HCT116 (cell line): ENCODE results near the gene POLK. TPM values are rescaled to one million over a fixed set of nuclear protein-coding genes. Genes with fewer than 3 reads are reported as not detected.

Experiments
- ATAC-seq: fragments of 200-7000 bp; cut with Tn5 transposase; 2 replicates; pipeline ENCODE4 v1.9.1; 2020; ENCODE audit warnings: mild to moderate bottlenecking, moderate library complexity
- BruUV-seq: library from RNA; stranded (reverse); fragments of 400-500 nt; replicated peaks from 2 replicates; lab custom pipeline; 2021; lab: Mats Ljungman, UMichigan
- CTCF ChIA-PET: fragments of 300-600 bp; sonication (Branson Sonifier 250); formaldehyde crosslinking; loops from one replicate; lab custom pipeline; 2021; ENCODE audit warnings: antibody characterized with exemption; lab: Charles Lee
- POLR2A ChIA-PET: fragments of 300-600, 350-600 bp; sonication (Branson Sonifier 250); formaldehyde crosslinking; loops from one replicate; lab custom pipeline; 2021; ENCODE audit warnings: antibody characterized with exemption; lab: Charles Lee
- RAD21 ChIA-PET, 2 experiments: fragments of 300-600 bp; sonication (Branson Sonifier 250); formaldehyde crosslinking; loops; one replicate each; lab custom pipeline; 2023; ENCODE audit warnings: low total read pairs in 2 of 2; ENCODE audit not compliant: uncharacterized antibody in 2 of 2, unreplicated experiment in 2 of 2, low non-redundant PET in 1 of 2; lab: Charles Lee
- DNase-seq: peaks from one replicate; pipeline ENCODE4 v3.0.0-alpha.2; 2010; ENCODE audit warnings: low read depth, low spot score
- H2AFZ ChIP-seq: fragments of 200-600 bp; shearing (Covaris generic), sonication (generic); 2 replicates; pipeline ENCODE4 v1.6.1; 2017; ENCODE audit warnings: low read depth, mixed run types, mixed read lengths, antibody characterized with exemption, low read length; ENCODE audit not compliant: poor library complexity, severe bottlenecking
- H3K27ac ChIP-seq: 2 replicates; pipeline ENCODE4 v1.5.1; 2012; ENCODE audit warnings: low read depth, low read length
- H3K27me3 ChIP-seq: fragments of 200-600 bp; sonication (generic); 2 replicates; pipeline ENCODE4 v1.6.1; 2016; ENCODE audit warnings: mixed run types, low read length, mixed read lengths; ENCODE audit not compliant: insufficient read depth
- H3K36me3 ChIP-seq, 2 experiments: fragments of 200-500 bp in 1 of 2; fragments of 200-600 bp in 1 of 2; sonication (Bioruptor generic) in 1 of 2; sonication (generic) in 1 of 2; 2 replicates each; pipeline versions ENCODE4 v1.5.1 to v1.6.1; 2014 to 2016; ENCODE audit warnings: low read length in 2 of 2, inconsistent platforms in 1 of 2, mixed read lengths in 1 of 2, mixed run types in 1 of 2; ENCODE audit not compliant: insufficient read depth in 2 of 2, control insufficient read depth in 1 of 2
- H3K4me1 ChIP-seq, 2 experiments: fragments of 200-600 bp in 1 of 2; sonication (generic) in 1 of 2; 2 replicates each; pipeline versions ENCODE4 v1.5.1 to v1.6.1; 2012 to 2017; ENCODE audit warnings: low read length in 2 of 2, inconsistent platforms in 1 of 2, mild to moderate bottlenecking in 1 of 2, mixed read lengths in 1 of 2, mixed run types in 1 of 2, moderate library complexity in 1 of 2; ENCODE audit not compliant: insufficient read depth in 2 of 2, control insufficient read depth in 1 of 2
- H3K4me2 ChIP-seq: fragments of 200-600 bp; sonication (generic); 2 replicates; pipeline ENCODE4 v1.6.1; 2017; ENCODE audit warnings: mixed run types, low read length, mixed read lengths
- H3K4me3 ChIP-seq, 2 experiments: fragments of 200-600 bp in 1 of 2; sonication (generic) in 1 of 2; replicated peaks in 1 of 2; 2 replicates each; pipeline ENCODE4 v1.5.1; 2011 to 2016; ENCODE audit warnings: low read length in 2 of 2, control low read depth in 1 of 2, low read depth in 1 of 2, mild to moderate bottlenecking in 1 of 2, mixed read lengths in 1 of 2, mixed run types in 1 of 2
- H3K79me2 ChIP-seq: fragments of 200-600 bp; sonication (generic); 2 replicates; pipeline ENCODE4 v1.6.1; 2017; ENCODE audit warnings: mild to moderate bottlenecking, mixed run types, low read length, moderate library complexity, mixed read lengths; ENCODE audit not compliant: insufficient read depth
- H3K9ac ChIP-seq: fragments of 200-600 bp; sonication (generic); 2 replicates; pipeline ENCODE4 v1.6.1; 2016; ENCODE audit warnings: low read length, mixed read lengths
- H3K9me2 ChIP-seq: fragments of 200-600 bp; sonication (generic), shearing (Covaris generic); 2 replicates; pipeline ENCODE4 v1.6.1; 2017; ENCODE audit warnings: mixed run types, mild to moderate bottlenecking, moderate library complexity; ENCODE audit not compliant: insufficient read depth
- H3K9me3 ChIP-seq, 2 experiments: fragments of 200-500 bp in 1 of 2; fragments of 200-600 bp in 1 of 2; sonication (Bioruptor generic) in 1 of 2; sonication (generic) in 1 of 2; 2 replicates each; pipeline ENCODE4 v1.6.1; 2014 to 2017; ENCODE audit warnings: low read length in 2 of 2, mixed read lengths in 2 of 2, inconsistent platforms in 1 of 2, low read depth in 1 of 2, mild to moderate bottlenecking in 1 of 2, mixed run types in 1 of 2, moderate library complexity in 1 of 2; ENCODE audit not compliant: control insufficient read depth in 1 of 2, insufficient read depth in 1 of 2
- H4K20me1 ChIP-seq: fragments of 200-600 bp; sonication (generic), shearing (Covaris generic); 2 replicates; pipeline ENCODE4 v1.6.1; 2017; ENCODE audit warnings: mixed run types, mild to moderate bottlenecking, moderate library complexity; ENCODE audit not compliant: insufficient read depth
- CEBPB ChIP-seq: IDR thresholded peaks from 2 replicates; pipeline ENCODE4 v1.6.1; 2012; ENCODE audit warnings: low read depth
- MAX ChIP-seq: IDR thresholded peaks from 2 replicates; pipeline ENCODE4 v1.6.1; 2012
- POLR2A ChIP-seq: IDR thresholded peaks from 2 replicates; pipeline ENCODE4 v1.7.0; 2011; ENCODE audit warnings: borderline replicate concordance; ENCODE audit not compliant: insufficient read depth, insufficient read length; ENCODE audit errors: extremely low read depth
- POLR2AphosphoS5 ChIP-seq: IDR thresholded peaks from 2 replicates; pipeline ENCODE4 v1.6.1; 2011; ENCODE audit warnings: mild to moderate bottlenecking, low read depth, low read length, moderate library complexity
- RAD21 ChIP-seq: IDR thresholded peaks from 2 replicates; pipeline ENCODE4 v1.6.1; 2012; ENCODE audit warnings: low read depth, mild to moderate bottlenecking
- SRF ChIP-seq: IDR thresholded peaks from 2 replicates; pipeline ENCODE4 v1.6.1; 2012; ENCODE audit warnings: low read depth
- TCF7L2 ChIP-seq: IDR thresholded peaks from 2 replicates; pipeline ENCODE4 v1.7.0; 2011; ENCODE audit warnings: borderline replicate concordance, inconsistent platforms; ENCODE audit not compliant: insufficient read depth, insufficient read length; ENCODE audit errors: extremely low read depth
- YY1 ChIP-seq: IDR thresholded peaks from 2 replicates; pipeline ENCODE4 v1.6.1; 2011; ENCODE audit warnings: low read length, low read depth, moderate library complexity, mild to moderate bottlenecking; ENCODE audit not compliant: insufficient replicate concordance; ENCODE audit errors: extremely low read depth
- ZFX ChIP-seq: fragments of 450-650 bp; IDR thresholded peaks from 2 replicates; pipeline ENCODE4 v1.6.1; 2017
- intact Hi-C: fragments of 100-400 bp; cut with micrococcal nuclease; formaldehyde crosslinking; loops from 2 replicates; pipeline ENCODE4 v1.10.0; 2022
- total RNA-seq: library from RNA; stranded (reverse); gene quantifications from one replicate; pipeline ENCODE4 v1.2.1, GENCODE V29; 2021; ENCODE audit not compliant: unreplicated experiment
- TF ChIP-seq, protein P1 (sequence below): IDR thresholded peaks from 2 replicates; pipeline ENCODE4 v1.6.1; 2011; ENCODE audit warnings: mild to moderate bottlenecking, low read length, moderate library complexity; ENCODE audit not compliant: insufficient replicate concordance; ENCODE audit errors: extremely low read depth
- TF ChIP-seq, protein P2 (sequence below), 3 experiments: fragments of 200-600 bp in 1 of 3; sonication (generic) in 1 of 3; IDR thresholded peaks in 2 of 3; conservative IDR thresholded peaks in 1 of 3; 2 replicates each; pipeline ENCODE4 v1.5.1; 2012 to 2017; ENCODE audit warnings: low read depth in 2 of 3, low read length in 2 of 3, antibody characterized with exemption in 1 of 3, borderline replicate concordance in 1 of 3, control low read depth in 1 of 3, mild to moderate bottlenecking in 1 of 3, mixed read lengths in 1 of 3, mixed run types in 1 of 3, moderate library complexity in 1 of 3; ENCODE audit not compliant: insufficient read depth in 1 of 3
- TF ChIP-seq, protein P3 (sequence below): IDR thresholded peaks from 2 replicates; pipeline ENCODE4 v1.6.1; 2012; ENCODE audit warnings: low read depth

POLK gene
- total RNA-seq, 1 experiment from 2014 or later = 17.3 TPM

DNA sequence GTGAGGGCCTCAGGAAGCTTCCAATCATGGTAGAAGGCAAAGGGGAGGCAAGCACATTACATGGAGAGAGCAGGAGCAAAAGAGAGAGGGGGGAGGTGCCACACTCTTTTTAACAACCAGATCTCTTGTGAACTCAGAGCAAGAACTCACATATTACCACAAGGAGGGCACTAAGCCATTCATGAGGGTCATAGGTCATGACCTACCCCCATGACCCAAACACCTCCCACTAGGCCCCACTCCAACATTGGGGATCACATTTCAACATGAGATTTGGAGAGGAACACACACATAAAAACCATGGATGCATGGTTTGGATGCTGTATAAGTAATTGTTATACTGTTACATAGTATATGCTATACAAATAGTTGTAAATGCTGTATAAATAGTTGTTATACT lies 17.5 kb downstream of the POLK start:
- BruUV-seq = no TSS peak
- Histone ChIP-seq H3K4me3 (no peak overlapping the region), H3K27ac (no peak overlapping the region), H2AFZ (no peak overlapping the region), H3K9me3 (no peaks in the 10 kb centered on the region), H3K79me2 (peaks cover 27% of the 10 kb centered on the region), H3K4me1 (no peaks in the 10 kb centered on the region), H3K36me3 (no peaks in the 10 kb centered on the region), H3K27me3 (no peaks in the 10 kb centered on the region), H3K9ac (no peak overlapping the region), H3K9me2 (no peaks in the 10 kb centered on the region), H3K4me2 (no peak overlapping the region), H4K20me1 (no peaks in the 10 kb centered on the region)
- intact Hi-C loops = no loop called here
- ChIA-PET POLR2A (no interaction called here), RAD21 (no interaction called here), CTCF (no interaction called here)
- TF ChIP-seq POLR2AphosphoS5 (no peak), RAD21 (no peak), SRF (no peak), MAX (no peak), YY1 (no peak), POLR2A (no peak), CEBPB (no peak), TCF7L2 (no peak), ZFX (no peak)
- TF ChIP-seq, protein P1, sequence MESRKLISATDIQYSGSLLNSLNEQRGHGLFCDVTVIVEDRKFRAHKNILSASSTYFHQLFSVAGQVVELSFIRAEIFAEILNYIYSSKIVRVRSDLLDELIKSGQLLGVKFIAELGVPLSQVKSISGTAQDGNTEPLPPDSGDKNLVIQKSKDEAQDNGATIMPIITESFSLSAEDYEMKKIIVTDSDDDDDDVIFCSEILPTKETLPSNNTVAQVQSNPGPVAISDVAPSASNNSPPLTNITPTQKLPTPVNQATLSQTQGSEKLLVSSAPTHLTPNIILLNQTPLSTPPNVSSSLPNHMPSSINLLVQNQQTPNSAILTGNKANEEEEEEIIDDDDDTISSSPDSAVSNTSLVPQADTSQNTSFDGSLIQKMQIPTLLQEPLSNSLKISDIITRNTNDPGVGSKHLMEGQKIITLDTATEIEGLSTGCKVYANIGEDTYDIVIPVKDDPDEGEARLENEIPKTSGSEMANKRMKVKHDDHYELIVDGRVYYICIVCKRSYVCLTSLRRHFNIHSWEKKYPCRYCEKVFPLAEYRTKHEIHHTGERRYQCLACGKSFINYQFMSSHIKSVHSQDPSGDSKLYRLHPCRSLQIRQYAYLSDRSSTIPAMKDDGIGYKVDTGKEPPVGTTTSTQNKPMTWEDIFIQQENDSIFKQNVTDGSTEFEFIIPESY = no peak
- TF ChIP-seq, protein P2, sequence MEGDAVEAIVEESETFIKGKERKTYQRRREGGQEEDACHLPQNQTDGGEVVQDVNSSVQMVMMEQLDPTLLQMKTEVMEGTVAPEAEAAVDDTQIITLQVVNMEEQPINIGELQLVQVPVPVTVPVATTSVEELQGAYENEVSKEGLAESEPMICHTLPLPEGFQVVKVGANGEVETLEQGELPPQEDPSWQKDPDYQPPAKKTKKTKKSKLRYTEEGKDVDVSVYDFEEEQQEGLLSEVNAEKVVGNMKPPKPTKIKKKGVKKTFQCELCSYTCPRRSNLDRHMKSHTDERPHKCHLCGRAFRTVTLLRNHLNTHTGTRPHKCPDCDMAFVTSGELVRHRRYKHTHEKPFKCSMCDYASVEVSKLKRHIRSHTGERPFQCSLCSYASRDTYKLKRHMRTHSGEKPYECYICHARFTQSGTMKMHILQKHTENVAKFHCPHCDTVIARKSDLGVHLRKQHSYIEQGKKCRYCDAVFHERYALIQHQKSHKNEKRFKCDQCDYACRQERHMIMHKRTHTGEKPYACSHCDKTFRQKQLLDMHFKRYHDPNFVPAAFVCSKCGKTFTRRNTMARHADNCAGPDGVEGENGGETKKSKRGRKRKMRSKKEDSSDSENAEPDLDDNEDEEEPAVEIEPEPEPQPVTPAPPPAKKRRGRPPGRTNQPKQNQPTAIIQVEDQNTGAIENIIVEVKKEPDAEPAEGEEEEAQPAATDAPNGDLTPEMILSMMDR (IDR thresholded peaks at IDR 0.05 in 2 of 3, conservative IDR thresholded peaks at IDR 0.05 in 1 of 3; ENCODE audit: borderline replicate concordance in 1 of 3, insufficient read depth in 1 of 3, low read depth in 2 of 3, low read length in 2 of 3) = no peak
- TF ChIP-seq, protein P3, sequence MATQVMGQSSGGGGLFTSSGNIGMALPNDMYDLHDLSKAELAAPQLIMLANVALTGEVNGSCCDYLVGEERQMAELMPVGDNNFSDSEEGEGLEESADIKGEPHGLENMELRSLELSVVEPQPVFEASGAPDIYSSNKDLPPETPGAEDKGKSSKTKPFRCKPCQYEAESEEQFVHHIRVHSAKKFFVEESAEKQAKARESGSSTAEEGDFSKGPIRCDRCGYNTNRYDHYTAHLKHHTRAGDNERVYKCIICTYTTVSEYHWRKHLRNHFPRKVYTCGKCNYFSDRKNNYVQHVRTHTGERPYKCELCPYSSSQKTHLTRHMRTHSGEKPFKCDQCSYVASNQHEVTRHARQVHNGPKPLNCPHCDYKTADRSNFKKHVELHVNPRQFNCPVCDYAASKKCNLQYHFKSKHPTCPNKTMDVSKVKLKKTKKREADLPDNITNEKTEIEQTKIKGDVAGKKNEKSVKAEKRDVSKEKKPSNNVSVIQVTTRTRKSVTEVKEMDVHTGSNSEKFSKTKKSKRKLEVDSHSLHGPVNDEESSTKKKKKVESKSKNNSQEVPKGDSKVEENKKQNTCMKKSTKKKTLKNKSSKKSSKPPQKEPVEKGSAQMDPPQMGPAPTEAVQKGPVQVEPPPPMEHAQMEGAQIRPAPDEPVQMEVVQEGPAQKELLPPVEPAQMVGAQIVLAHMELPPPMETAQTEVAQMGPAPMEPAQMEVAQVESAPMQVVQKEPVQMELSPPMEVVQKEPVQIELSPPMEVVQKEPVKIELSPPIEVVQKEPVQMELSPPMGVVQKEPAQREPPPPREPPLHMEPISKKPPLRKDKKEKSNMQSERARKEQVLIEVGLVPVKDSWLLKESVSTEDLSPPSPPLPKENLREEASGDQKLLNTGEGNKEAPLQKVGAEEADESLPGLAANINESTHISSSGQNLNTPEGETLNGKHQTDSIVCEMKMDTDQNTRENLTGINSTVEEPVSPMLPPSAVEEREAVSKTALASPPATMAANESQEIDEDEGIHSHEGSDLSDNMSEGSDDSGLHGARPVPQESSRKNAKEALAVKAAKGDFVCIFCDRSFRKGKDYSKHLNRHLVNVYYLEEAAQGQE = no peak
- no peak for DNase-seq
- ATAC-seq = no peak
